Body of pancreas (tissue), 4 donors: ENCODE data around the gene ZNF578. TPM values are rescaled to one million over a fixed set of nuclear protein-coding genes. Genes with fewer than 3 reads are reported as not detected.

Source experiments
- ATAC-seq: fragments of 150-250 bp; one replicate; pipeline ENCODE4 v1.9.1; 2016
- DNase-seq, 4 donors: peaks; one replicate each; pipeline ENCODE4 v3.0.0-alpha.2; 2019
- H3K27ac ChIP-seq, 4 donors: fragments of 200-600 bp; sonication (generic); 1 replicate in 3 of 4; 2 replicates in 1 of 4; pipeline versions ENCODE4 v1.5.1 to v1.6.1; 2016 to 2019; ENCODE audit warnings: mild to moderate bottlenecking in 1 of 4, mixed read lengths in 1 of 4, moderate library complexity in 1 of 4
- H3K27me3 ChIP-seq, 2 donors: fragments of 200-600 bp; sonication (generic); one replicate each; pipeline ENCODE4 v1.6.0; 2016; ENCODE audit warnings: mild to moderate bottlenecking in 1 of 2
- H3K36me3 ChIP-seq, 2 donors: fragments of 200-600 bp; sonication (generic); replicated peaks in 1 of 2; 2 replicates each; pipeline ENCODE4 v1.5.1; 2016; ENCODE audit warnings: low read depth in 2 of 2; ENCODE audit not compliant: insufficient read depth in 1 of 2
- H3K4me1 ChIP-seq: fragments of 200-600 bp; sonication (generic); one replicate; pipeline ENCODE4 v1.6.0; 2016
- H3K4me3 ChIP-seq, 2 donors: fragments of 200-600 bp; sonication (generic); 1 replicate in 1 of 2; 2 replicates in 1 of 2; pipeline ENCODE4 v1.5.1; 2016 to 2019
- H3K9me3 ChIP-seq, 3 donors: fragments of 200-600 bp; sonication (generic); 1 replicate in 2 of 3; 2 replicates in 1 of 3; pipeline ENCODE4 v1.5.1; 2016
- POLR2A ChIP-seq, 3 donors: fragments of 450-650 bp; IDR thresholded peaks; one replicate each; pipeline ENCODE4 v1.6.1; 2016; ENCODE audit warnings: antibody characterized with exemption in 3 of 3, mild to moderate bottlenecking in 2 of 3
- WGBS, 2 donors: methylation state at CpG; one replicate each; pipeline ENCODE4 v1.1.5; 2017; 5-methylcytosine and 5-hydroxymethylcytosine counted together
- intact Hi-C: fragments of 100-400 bp; cut with DNase I; formaldehyde crosslinking; loops from one replicate; pipeline ENCODE4 v1.15.1; 2023
- total RNA-seq, 2 donors: library from RNA; depleted of rRNA; stranded (reverse); fragments of >200 nt; gene quantifications; one replicate each; pipeline ENCODE4 v1.1.0, GENCODE V29; 2016
- TF ChIP-seq, protein P1 (sequence below), 7 experiments: fragments of 450-650 bp in 4 of 7; fragments of 200-600 bp in 3 of 7; sonication (generic) in 3 of 7; IDR thresholded peaks; one replicate each; pipeline ENCODE4 v1.5.1; 2016 to 2019; ENCODE audit warnings: antibody characterized with exemption in 7 of 7

Gene ZNF578
- total RNA-seq, 2 donors from 2014 or later, result 3.4 TPM; not detected in 1

DNA sequence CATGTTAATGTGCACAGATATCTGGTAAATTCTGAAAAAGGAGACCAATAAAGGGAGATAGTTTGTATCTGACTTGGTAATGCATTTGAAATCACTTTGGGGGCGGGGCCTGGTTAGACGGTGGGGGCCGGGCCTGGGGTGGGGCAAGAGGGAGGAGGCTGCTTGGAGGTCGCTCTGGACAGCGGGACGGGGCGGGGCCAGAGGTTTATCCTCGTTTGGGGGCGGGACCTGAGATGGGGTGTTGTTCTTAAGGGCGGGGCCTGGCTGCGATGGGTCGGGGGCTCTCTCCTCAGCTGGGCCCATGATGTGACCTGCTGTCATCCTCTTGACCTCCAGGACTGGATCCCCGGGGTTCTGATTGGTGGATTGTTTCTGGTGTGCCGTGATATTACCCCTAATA lies 69.2 kb downstream of the ZNF578 start:
- no peaks in the 10 kb centered on the region for H3K4me1 ChIP-seq
- intact Hi-C loops, result no loop called here
- peaks cover 0 to 12% (median 0%) of the 10 kb centered on the region in 3 donors for H3K9me3 ChIP-seq
- H3K27ac ChIP-seq, result no peak overlapping the region
- no peak overlapping the region for H3K4me3 ChIP-seq
- 72 to 75% methylated on average over 9 to 11 of the region's 14 CpGs for WGBS, 2 donors
- no peak for DNase-seq
- no peak for ATAC-seq
- no peaks in the 10 kb centered on the region for H3K27me3 ChIP-seq
- TF ChIP-seq, protein P1, sequence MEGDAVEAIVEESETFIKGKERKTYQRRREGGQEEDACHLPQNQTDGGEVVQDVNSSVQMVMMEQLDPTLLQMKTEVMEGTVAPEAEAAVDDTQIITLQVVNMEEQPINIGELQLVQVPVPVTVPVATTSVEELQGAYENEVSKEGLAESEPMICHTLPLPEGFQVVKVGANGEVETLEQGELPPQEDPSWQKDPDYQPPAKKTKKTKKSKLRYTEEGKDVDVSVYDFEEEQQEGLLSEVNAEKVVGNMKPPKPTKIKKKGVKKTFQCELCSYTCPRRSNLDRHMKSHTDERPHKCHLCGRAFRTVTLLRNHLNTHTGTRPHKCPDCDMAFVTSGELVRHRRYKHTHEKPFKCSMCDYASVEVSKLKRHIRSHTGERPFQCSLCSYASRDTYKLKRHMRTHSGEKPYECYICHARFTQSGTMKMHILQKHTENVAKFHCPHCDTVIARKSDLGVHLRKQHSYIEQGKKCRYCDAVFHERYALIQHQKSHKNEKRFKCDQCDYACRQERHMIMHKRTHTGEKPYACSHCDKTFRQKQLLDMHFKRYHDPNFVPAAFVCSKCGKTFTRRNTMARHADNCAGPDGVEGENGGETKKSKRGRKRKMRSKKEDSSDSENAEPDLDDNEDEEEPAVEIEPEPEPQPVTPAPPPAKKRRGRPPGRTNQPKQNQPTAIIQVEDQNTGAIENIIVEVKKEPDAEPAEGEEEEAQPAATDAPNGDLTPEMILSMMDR (IDR thresholded peaks at IDR 0.05), result no peak
- TF ChIP-seq POLR2A (IDR thresholded peaks at IDR 0.05), result no peak
- H3K36me3 ChIP-seq, result no peaks in the 10 kb centered on the region

DNA sequence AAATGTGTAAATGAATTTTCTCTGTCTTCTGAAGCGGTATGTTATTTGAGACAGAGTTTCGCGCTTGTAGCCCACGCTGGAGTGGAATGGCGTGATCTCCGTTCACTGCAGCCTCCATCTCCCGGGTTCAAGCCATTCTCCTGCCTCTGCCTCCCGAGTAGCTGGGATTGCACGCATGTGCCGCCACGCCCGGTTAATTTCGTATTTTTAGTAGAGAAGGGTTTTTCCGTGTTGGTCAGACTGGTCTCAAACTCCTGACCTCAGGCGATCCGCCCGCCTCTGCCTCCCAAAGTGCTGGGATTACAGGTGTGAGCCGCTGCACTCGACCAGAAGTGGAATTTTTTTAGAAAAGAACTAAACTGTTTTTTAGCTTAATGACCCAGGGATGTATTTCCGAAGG lies 70.7 kb downstream of the ZNF578 start:
- ATAC-seq, result no peak
- TF ChIP-seq, protein P1 (IDR thresholded peaks at IDR 0.05), result no peak
- no peak for TF ChIP-seq POLR2A (IDR thresholded peaks at IDR 0.05)
- Histone ChIP-seq H3K27ac (no peak overlapping the region), H3K36me3 (no peaks in the 10 kb centered on the region), H3K4me1 (peaks cover 11% of the 10 kb centered on the region), H3K4me3 (no peak overlapping the region), H3K27me3 (no peaks in the 10 kb centered on the region), H3K9me3 (peaks cover 0 to 12% (median 0%) of the 10 kb centered on the region in 3 donors)
- intact Hi-C loops, result no loop called here
- 86 to 88% methylated on average over 17 to 20 of the region's 20 CpGs for WGBS, 2 donors
- no peak for DNase-seq

DNA sequence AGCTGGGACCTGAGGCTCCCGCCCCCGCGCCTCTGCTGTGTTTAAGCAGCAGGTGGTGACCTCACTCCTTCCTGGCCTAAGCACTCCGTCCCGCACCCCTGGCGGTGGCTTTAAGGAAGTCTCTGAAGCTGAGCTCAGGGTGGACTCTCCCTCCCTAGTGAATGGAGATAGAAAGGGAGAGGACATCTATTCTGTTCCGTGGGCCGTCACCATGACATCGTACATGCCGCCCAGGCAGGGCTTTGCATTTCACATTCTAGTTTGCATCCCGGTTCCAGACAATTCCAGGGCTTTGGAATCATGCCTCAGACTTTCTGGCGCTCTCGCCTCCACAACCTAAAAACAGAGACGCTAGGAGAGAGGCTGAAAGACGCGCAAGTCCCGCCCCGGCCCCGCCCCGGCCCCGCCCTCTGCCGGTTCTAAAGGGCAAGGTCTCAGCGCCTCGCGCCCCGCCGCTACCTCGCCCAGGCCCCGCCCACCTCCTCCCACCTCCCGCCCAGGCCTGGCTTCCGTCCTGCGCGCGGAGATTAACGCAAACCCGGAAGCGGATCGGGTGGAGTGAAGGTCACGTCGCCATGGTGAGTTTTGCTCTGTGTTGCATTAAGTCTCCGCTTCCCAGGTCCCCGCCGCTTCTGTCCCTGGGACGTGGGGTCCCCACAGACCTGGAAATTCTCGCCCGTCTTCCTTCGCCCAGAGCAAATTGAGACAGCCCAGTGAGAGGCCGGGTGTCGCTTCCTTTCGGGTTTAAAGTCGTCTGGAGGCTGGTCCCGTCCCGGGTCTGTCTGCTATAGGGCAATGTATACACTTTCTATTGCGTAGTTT lies 74.0 kb downstream of the ZNF578 start, which contains the start of gene ZNF808:
Gene ZNF808, plus strand, starts transcription at position 535 of the 822 bp plus-strand sequence. CDS start 15,617 bp downstream, outside the sequence.
- peak; percentile 14 to 65 (median 55) for TF ChIP-seq POLR2A (IDR thresholded peaks at IDR 0.05)
- TF ChIP-seq, protein P1 (IDR thresholded peaks at IDR 0.05), result peak; percentile 28 to 85 (median 59)
- Histone ChIP-seq H3K27ac (peak within 1 kb of the TSS; percentile 83 to 94 (median 90)), H3K36me3 (no peaks in the 10 kb centered on the region), H3K9me3 (peaks cover 0 to 6% (median 0%) of the 10 kb centered on the region in 3 donors), H3K4me3 (peak within 1 kb of the TSS; percentile 70 to 87), H3K27me3 (no peaks in the 10 kb centered on the region), H3K4me1 (peaks cover 13% of the 10 kb centered on the region)
- intact Hi-C loops, result no loop called here
- DNase-seq, result peak; percentile 96 to 98 (median 97)
- 0 to 5% methylated on average over 10 to 50 of the region's 54 CpGs for WGBS, 2 donors
- peak; percentile 95 for ATAC-seq

DNA sequence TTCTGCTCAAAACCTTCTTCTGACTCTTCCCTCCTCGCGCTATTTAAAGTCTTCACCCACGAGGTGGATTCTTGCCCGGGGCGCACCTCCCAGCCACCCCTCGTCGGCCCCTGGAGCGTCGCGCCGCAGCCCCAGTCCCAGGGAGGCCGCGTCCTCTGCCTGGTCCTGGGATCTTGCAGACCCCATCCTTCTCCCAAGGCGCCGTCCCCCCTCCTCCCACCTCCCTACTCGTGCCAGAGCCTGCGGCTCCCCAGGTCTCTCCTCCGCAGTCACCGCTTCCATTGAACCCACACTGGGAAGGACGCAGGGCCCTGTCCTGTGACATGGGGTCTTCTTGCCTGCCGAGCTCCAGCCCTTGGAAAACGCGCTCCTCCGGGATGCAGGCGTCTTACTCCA lies 74.6 kb downstream of the ZNF578 start:
- intact Hi-C loops, result no loop called here
- ATAC-seq, result peak; percentile 13
- TF ChIP-seq POLR2A (IDR thresholded peaks at IDR 0.05), result no peak
- TF ChIP-seq, protein P1 (IDR thresholded peaks at IDR 0.05), result no peak
- DNase-seq, result peak in 2 of 4 donors; percentile 10 to 19
- 1% methylated on average over 21 to 25 of the region's 25 CpGs for WGBS, 2 donors
- peaks cover 0 to 6% (median 0%) of the 10 kb centered on the region in 3 donors for H3K9me3 ChIP-seq
- peak overlapping the region in 3 of 4 donors; percentile 87 to 94 (median 93) for H3K27ac ChIP-seq
- H3K4me1 ChIP-seq, result peaks cover 13% of the 10 kb centered on the region
- H3K4me3 ChIP-seq, result peak overlapping the region; percentile 70 to 87
- H3K27me3 ChIP-seq, result no peaks in the 10 kb centered on the region
- no peaks in the 10 kb centered on the region for H3K36me3 ChIP-seq
